ENCODE measurements around the gene STMP1.

Gene STMP1

DNA sequence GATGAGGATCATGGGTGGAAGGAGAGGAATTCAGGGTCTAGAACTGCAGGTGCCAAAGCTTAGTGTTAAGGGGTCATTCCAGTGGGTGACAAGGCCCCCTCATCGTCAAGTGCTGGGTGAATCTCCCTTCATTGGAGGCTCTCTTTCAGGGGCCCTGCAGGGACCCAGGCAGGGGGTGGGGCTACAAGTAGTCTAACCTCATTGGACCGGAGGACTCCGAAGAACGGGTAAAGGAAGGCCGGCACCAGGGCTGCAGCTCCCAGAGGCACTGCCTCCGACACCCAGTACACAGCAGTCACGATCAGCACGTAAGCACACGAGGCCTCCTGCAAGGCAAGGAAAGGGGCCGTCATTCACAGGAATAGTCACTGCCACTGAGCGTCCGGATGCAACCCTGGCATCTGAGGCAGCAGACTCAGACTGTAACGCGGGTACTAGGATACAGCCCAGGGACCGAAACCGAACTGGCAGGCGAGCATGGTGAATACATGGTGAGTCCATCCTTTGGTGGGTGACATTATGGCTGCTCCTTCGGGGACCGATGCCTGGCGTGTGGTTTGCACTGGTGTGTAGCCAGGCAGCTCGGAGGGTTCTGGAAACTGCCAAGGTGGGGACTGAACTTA, 59.0 kb downstream of the STMP1 start:
- DNase-seq (ENCODE audit: low read depth) = no peak

- DNase-seq (ENCODE audit: low read depth) = no peak
Measured at GRCh38 chr7:135723411-135723810, 61.1 kb downstream of the STMP1 start.
